Vagina (tissue), 2 donors: Measurements from ENCODE around the gene INO80C. TPM values are rescaled to one million over a fixed set of nuclear protein-coding genes. Genes with fewer than 3 reads are reported as not detected.

ENCODE experiments used
- DNase-seq, 2 donors: peaks; one replicate each; pipeline ENCODE4 v3.0.0-alpha.2; 2017; ENCODE audit errors: extremely low spot score in 2 of 2
- H3K27ac ChIP-seq: fragments of 200-600 bp; sonication (generic); one replicate; pipeline ENCODE4 v1.5.1; 2019
- H3K27me3 ChIP-seq: fragments of 200-600 bp; sonication (generic); one replicate; pipeline ENCODE4 v1.5.1; 2019
- H3K36me3 ChIP-seq, 2 donors: fragments of 200-600 bp; sonication (generic); one replicate each; pipeline ENCODE4 v1.5.1; 2017 to 2019
- H3K4me1 ChIP-seq: fragments of 200-600 bp; sonication (generic); one replicate; pipeline ENCODE4 v1.5.1; 2019
- H3K4me3 ChIP-seq, 2 donors: fragments of 200-600 bp; sonication (generic); 1 replicate in 1 of 2; 2 replicates in 1 of 2; pipeline ENCODE4 v1.5.1; 2016 to 2019
- H3K9me3 ChIP-seq: fragments of 200-600 bp; sonication (generic); one replicate; pipeline ENCODE4 v1.5.1; 2019
- CTCF ChIP-seq, 3 experiments: fragments of 450-650 bp in 2 of 3; fragments of 200-600 bp in 1 of 3; sonication (generic) in 1 of 3; IDR thresholded peaks; one replicate each; pipeline ENCODE4 v1.5.1; 2017 to 2019; ENCODE audit warnings: antibody characterized with exemption in 3 of 3, mild to moderate bottlenecking in 2 of 3, moderate library complexity in 2 of 3
- POLR2A ChIP-seq, 2 donors: fragments of 450-650 bp; IDR thresholded peaks; one replicate each; pipeline ENCODE4 v1.6.1; 2017; ENCODE audit warnings: antibody characterized with exemption in 2 of 2, mild to moderate bottlenecking in 2 of 2, moderate library complexity in 2 of 2
- POLR2AphosphoS5 ChIP-seq, 2 donors: sonication (generic); formaldehyde crosslinking; IDR thresholded peaks; one replicate each; pipeline ENCODE4 v1.9.0; 2017; ENCODE audit warnings: antibody characterized with exemption in 2 of 2, mild to moderate bottlenecking in 2 of 2, low read depth in 1 of 2; ENCODE audit not compliant: insufficient read depth in 1 of 2
- intact Hi-C: fragments of 100-400 bp; cut with DNase I; formaldehyde crosslinking; loops from one replicate; pipeline ENCODE4 v1.15.1; 2023
- total RNA-seq: library from RNA; depleted of rRNA; stranded (reverse); fragments of >200 nt; gene quantifications from one replicate; pipeline ENCODE4 v1.2.3, GENCODE V29; 2016

The INO80C gene
- total RNA-seq, 1 donor from 2014 or later, result 21.1 TPM

- DNase-seq, result no peak
- no peaks in the 10 kb centered on the region for H3K27me3 ChIP-seq
- peaks cover 4% of the 10 kb centered on the region for H3K4me1 ChIP-seq
- H3K4me3 ChIP-seq, result no peak overlapping the region
- no peaks in the 10 kb centered on the region for H3K9me3 ChIP-seq
- intact Hi-C loops, result no loop called here
- H3K36me3 ChIP-seq, result no peaks in the 10 kb centered on the region
- TF ChIP-seq POLR2AphosphoS5 (IDR thresholded peaks at IDR 0.05; ENCODE audit: insufficient read depth in 1 of 2, low read depth in 1 of 2) (no peak), CTCF (IDR thresholded peaks at IDR 0.05) (no peak), POLR2A (IDR thresholded peaks at IDR 0.05) (no peak)
- H3K27ac ChIP-seq, result no peak overlapping the region
Observed at GRCh38 chr18:35466334-35466733, 31.4 kb downstream of the INO80C start.

GRCh38 chr18:35465329-35465728 is 32.4 kb downstream of the INO80C start:
- Histone ChIP-seq H3K4me1 (peaks cover 4% of the 10 kb centered on the region), H3K27me3 (no peaks in the 10 kb centered on the region), H3K27ac (no peak overlapping the region), H3K36me3 (no peaks in the 10 kb centered on the region), H3K9me3 (no peaks in the 10 kb centered on the region), H3K4me3 (no peak overlapping the region)
- no peak for DNase-seq
- TF ChIP-seq CTCF (IDR thresholded peaks at IDR 0.05), result no peak
- no peak for TF ChIP-seq POLR2A (IDR thresholded peaks at IDR 0.05)
- no peak for TF ChIP-seq POLR2AphosphoS5 (IDR thresholded peaks at IDR 0.05; ENCODE audit: insufficient read depth in 1 of 2, low read depth in 1 of 2)
- intact Hi-C loops, result no loop called here

- H3K9me3 ChIP-seq, result no peaks in the 10 kb centered on the region
- H3K4me3 ChIP-seq, result no peak overlapping the region
- no peak for DNase-seq
- intact Hi-C loops, result no loop called here
- no peaks in the 10 kb centered on the region for H3K27me3 ChIP-seq
- H3K36me3 ChIP-seq, result no peaks in the 10 kb centered on the region
- no peak for TF ChIP-seq POLR2A (IDR thresholded peaks at IDR 0.05)
- no peak for TF ChIP-seq CTCF (IDR thresholded peaks at IDR 0.05)
- TF ChIP-seq POLR2AphosphoS5 (IDR thresholded peaks at IDR 0.05; ENCODE audit: insufficient read depth in 1 of 2, low read depth in 1 of 2), result no peak
- no peak overlapping the region for H3K27ac ChIP-seq
- peaks cover 4% of the 10 kb centered on the region for H3K4me1 ChIP-seq
Observed at GRCh38 chr18:35464831-35465279, 32.9 kb downstream of the INO80C start.

- Histone ChIP-seq H3K27ac (no peak overlapping the region), H3K4me1 (peaks cover 4% of the 10 kb centered on the region)
Observed at GRCh38 chr18:35463827-35464226, 33.9 kb downstream of the INO80C start.

More at GRCh38 chr18:35463827-35464226, 33.9 kb downstream of the INO80C start:
- H3K36me3 ChIP-seq, result no peaks in the 10 kb centered on the region
- TF ChIP-seq POLR2A (IDR thresholded peaks at IDR 0.05) (no peak), POLR2AphosphoS5 (IDR thresholded peaks at IDR 0.05; ENCODE audit: insufficient read depth in 1 of 2, low read depth in 1 of 2) (no peak), CTCF (IDR thresholded peaks at IDR 0.05) (no peak)
- no peaks in the 10 kb centered on the region for H3K9me3 ChIP-seq
- H3K4me3 ChIP-seq, result no peak overlapping the region
- no peak for DNase-seq
- no peaks in the 10 kb centered on the region for H3K27me3 ChIP-seq
- intact Hi-C loops, result no loop called here
